HT-29 (cell line): Measurements from ENCODE around the gene CRCP. TPM values are rescaled to one million over a fixed set of nuclear protein-coding genes. Genes with fewer than 3 reads are reported as not detected.
A peak's percentile ranks its signal among the peaks of the same experiment; 100 is the strongest.
"Not testable (repeated sequence)": the region's sequence is repeated elsewhere in the genome, so short reads cannot be mapped to it uniquely, and the experiment has no call there.

Source experiments
- DNase-seq: peaks from one replicate; pipeline ENCODE4 v3.0.0-alpha.2; 2015; ENCODE audit warnings: low spot score
- total RNA-seq: library from RNA; depleted of rRNA; stranded (reverse); fragments of >200 nt; shearing (Covaris generic); gene quantifications from 2 replicates; pipeline ENCODE4 v1.2.3, GENCODE V29; 2014; rRNA removed

CRCP gene
- total RNA-seq: 38.0 and 44.2 TPM in 2 replicates

GRCh38 chr7:66114743-66115649, at the start of gene CRCP:
TSS of gene CRCP (plus strand) at chr7:66114847. CDS start at chr7:66114963, 116 bp downstream.
- peak; percentile 94 for DNase-seq

DNA sequence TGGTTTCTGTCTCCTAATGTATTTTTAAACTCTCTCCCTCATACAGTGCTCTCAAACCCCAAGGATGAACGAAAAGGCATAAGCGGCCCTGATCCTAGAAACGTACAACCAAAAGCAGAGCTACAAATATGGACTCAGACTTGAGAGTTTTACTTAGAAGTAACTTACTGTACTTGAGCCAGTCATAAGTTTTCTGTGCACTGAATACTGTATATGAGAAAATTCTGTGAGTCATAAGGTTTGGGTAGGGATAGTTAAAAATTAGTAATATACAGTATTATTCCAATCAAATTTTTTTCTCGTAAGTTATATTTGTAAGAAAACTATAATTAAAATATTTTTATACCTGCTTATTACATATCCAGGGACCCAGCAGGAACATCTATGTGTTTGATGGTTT, 44.9 kb upstream of the CRCP start:
- no peak for DNase-seq

GRCh38 chr7:66070222-66070621, 44.4 kb upstream of the CRCP start:
- no peak for DNase-seq

DNA sequence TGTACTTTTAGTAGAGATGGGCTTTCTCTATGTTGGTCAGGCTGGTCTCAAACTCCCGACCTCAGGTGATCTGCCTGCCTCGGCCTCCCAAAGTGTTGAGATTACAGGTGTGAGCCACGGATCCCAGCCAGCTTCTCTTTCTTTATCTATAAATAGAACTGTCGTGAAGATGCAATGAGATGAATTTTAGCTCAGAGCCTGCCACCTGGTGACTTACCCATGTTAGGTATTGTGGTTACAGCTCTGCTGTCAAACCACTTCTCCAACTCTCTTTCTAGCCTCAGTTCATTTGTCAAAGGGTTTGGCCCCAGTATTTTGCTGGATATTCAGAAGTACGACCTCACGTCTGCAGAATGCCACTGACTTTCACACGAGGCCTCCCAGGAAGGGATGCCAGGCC, 42.4 kb upstream of the CRCP start:
- not testable (repeated sequence) for DNase-seq

- peak; percentile 98 for DNase-seq
Measured at GRCh38 chr7:66075590-66076461, 38.8 kb upstream of the CRCP start, which contains the start of gene ASL. TSS of gene ASL (plus strand) at chr7:66075819. CDS start at chr7:66076082, 263 bp downstream.

DNA sequence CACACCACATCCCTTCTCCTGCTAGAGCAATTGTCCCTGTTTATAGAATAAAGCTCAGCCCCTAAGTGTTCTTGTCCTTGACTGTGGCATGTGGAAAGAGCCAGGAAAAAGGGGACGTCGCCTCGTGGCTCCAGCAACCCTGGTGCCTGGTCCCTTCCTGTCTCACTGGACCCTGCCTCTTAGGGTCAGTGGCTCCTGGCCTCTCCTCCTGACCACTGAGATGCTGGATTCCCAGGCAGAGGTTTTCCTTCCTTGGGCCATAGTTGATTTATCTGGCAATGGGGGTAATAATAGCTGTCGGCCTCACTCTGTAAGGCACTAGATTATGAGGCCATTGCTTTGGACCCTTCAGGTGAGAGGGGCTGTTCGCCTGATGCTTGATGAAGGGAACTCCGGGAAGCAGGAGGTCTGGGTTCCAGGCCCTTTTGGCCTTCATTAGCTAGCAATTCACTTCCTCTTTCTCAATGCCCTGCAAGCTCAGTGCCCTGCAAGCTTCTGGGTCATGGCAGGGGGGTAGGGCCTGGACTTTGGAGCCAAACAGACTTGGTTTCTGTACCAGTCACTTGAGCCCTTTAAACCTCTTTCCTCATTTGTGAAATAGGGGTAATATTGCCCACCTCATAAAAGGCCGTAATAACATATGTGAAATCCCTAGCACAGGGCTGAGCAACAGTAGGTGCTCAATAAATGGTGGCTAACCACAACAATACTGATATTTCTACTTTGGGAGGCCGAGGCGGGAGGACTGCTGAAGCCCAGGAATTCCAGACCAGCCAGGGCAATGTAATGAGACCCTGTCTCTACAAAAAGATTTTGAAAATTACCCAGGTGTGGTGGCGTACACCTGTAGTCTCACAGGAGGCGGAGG, 38.0 kb upstream of the CRCP start:
- DNase-seq: peak; percentile 52

GRCh38 chr7:66078067-66078466, 36.6 kb upstream of the CRCP start:
- no peak for DNase-seq

- no peak for DNase-seq
Measured at GRCh38 chr7:66082083-66082482, 32.6 kb upstream of the CRCP start.

- DNase-seq: no peak
Measured at GRCh38 chr7:66082886-66083415, 31.7 kb upstream of the CRCP start.

- DNase-seq: no peak
Measured at GRCh38 chr7:66083677-66084076, 31.0 kb upstream of the CRCP start.

GRCh38 chr7:66088861-66089838, 25.5 kb upstream of the CRCP start:
- DNase-seq: no peak

DNA sequence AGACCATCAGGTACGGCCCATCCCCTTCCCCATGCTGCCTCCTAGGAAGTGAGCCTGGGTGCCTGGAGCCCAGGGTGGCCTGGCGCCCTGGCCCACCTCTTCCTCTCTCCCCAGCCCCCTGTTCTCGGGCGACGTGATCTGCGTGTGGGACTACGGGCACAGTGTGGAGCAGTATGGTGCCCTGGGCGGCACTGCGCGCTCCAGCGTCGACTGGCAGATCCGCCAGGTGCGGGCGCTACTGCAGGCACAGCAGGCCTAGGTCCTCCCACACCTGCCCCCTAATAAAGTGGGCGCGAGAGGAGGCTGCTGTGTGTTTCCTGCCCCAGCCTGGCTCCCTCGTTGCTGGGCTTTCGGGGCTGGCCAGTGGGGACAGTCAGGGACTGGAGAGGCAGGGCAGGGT, 22.0 kb upstream of the CRCP start:
- no peak for DNase-seq

- DNase-seq: no peak
Measured at GRCh38 chr7:66095010-66095409, 19.6 kb upstream of the CRCP start.

GRCh38 chr7:66099232-66099550, 15.5 kb upstream of the CRCP start:
- DNase-seq: no peak

DNA sequence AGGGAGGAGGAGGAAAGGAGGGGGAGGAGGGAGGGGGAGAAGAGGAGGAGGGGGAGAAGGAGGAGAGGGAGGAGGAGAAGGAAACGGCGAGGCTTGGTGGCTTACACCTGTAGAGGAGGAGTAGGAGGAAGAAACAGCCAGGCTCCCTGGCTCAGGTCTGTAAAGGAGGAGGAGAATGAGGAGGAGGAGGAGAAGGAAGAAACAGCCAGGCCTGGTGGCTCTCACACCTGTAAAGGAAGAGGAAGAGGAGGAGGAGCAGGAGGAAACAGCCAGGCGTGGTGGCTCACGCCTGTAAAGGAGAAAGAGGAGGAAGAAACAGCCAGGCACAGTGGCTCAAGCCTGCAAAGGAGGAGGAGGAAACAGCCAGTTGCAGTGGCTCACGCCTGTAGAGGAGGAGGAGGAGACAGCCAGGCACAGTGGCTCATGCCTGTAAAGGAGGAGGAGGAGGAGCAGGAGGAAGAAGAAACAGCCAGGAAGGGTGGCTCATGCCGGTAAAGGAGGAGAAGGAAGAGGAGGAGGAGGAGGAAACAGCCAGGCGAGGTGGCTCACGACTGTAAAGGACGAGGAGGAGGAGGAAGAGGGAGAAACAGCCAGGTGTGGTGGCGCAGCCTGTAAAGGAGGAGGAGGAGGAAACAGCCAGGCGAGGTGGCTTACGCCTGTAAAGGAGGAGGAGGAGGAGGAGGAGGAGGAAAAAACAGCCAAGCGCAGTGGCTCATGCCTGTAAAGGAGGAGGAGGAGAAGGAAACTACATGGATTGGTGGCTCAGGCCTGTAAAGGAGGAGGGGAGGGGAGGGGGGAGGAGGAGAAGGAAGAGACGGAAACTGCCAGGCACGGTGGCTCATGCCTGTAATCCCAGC, 14.9 kb upstream of the CRCP start:
- peak; percentile 96 for DNase-seq

GRCh38 chr7:66100408-66101050, 14.1 kb upstream of the CRCP start:
- peak; percentile 29 for DNase-seq

- not testable (repeated sequence) for DNase-seq
Measured at GRCh38 chr7:66102168-66102567, 12.5 kb upstream of the CRCP start.

- not testable (repeated sequence) for DNase-seq
Measured at GRCh38 chr7:66103994-66104393, 10.7 kb upstream of the CRCP start.
